ENCODE data around the gene ADARB2.

ADARB2 gene

GRCh38 chr10:1200866-1201807, 536.2 kb downstream of the ADARB2 start:
- peak overlapping the region; percentile 15 for H3K4me3 Mint-ChIP-seq
- no peaks in the 10 kb centered on the region for H3K9me3 Mint-ChIP-seq
- H3K27me3 Mint-ChIP-seq = no peaks in the 10 kb centered on the region
- H3K36me3 Mint-ChIP-seq = no peaks in the 10 kb centered on the region
- no peak overlapping the region for H3K27ac Mint-ChIP-seq
- H3K4me1 Mint-ChIP-seq = no peaks in the 10 kb centered on the region

GRCh38 chr10:1199897-1200721, 537.2 kb downstream of the ADARB2 start:
- no peaks in the 10 kb centered on the region for H3K36me3 Mint-ChIP-seq
- no peak overlapping the region for H3K4me3 Mint-ChIP-seq
- H3K9me3 Mint-ChIP-seq = no peaks in the 10 kb centered on the region

GRCh38 chr10:1199345-1199673, 538.0 kb downstream of the ADARB2 start:
- no peaks in the 10 kb centered on the region for H3K36me3 Mint-ChIP-seq
- no peaks in the 10 kb centered on the region for H3K27me3 Mint-ChIP-seq
- H3K4me3 Mint-ChIP-seq = no peak overlapping the region
- no peaks in the 10 kb centered on the region for H3K9me3 Mint-ChIP-seq
- H3K27ac Mint-ChIP-seq = no peak overlapping the region
- H3K4me1 Mint-ChIP-seq = peaks cover 4% of the 10 kb centered on the region

More at GRCh38 chr10:1199897-1200721, 537.2 kb downstream of the ADARB2 start:
- no peaks in the 10 kb centered on the region for H3K27me3 Mint-ChIP-seq
- H3K4me1 Mint-ChIP-seq = no peaks in the 10 kb centered on the region
- H3K27ac Mint-ChIP-seq = no peak overlapping the region

GRCh38 chr10:1198453-1199344, 538.6 kb downstream of the ADARB2 start:
- H3K27me3 Mint-ChIP-seq = no peaks in the 10 kb centered on the region
- peaks cover 10% of the 10 kb centered on the region for H3K4me1 Mint-ChIP-seq
- H3K36me3 Mint-ChIP-seq = no peaks in the 10 kb centered on the region
- no peak overlapping the region for H3K27ac Mint-ChIP-seq
- H3K4me3 Mint-ChIP-seq = no peak overlapping the region
- no peaks in the 10 kb centered on the region for H3K9me3 Mint-ChIP-seq

GRCh38 chr10:1197384-1197783, 539.9 kb downstream of the ADARB2 start:
- no peaks in the 10 kb centered on the region for H3K36me3 Mint-ChIP-seq
- H3K4me3 Mint-ChIP-seq = no peak overlapping the region
- no peak overlapping the region for H3K27ac Mint-ChIP-seq
- no peaks in the 10 kb centered on the region for H3K27me3 Mint-ChIP-seq
- H3K4me1 Mint-ChIP-seq = peaks cover 19% of the 10 kb centered on the region
- H3K9me3 Mint-ChIP-seq = no peaks in the 10 kb centered on the region

GRCh38 chr10:1196656-1197055, 540.7 kb downstream of the ADARB2 start:
- no peak overlapping the region for H3K4me3 Mint-ChIP-seq
- H3K27me3 Mint-ChIP-seq = no peaks in the 10 kb centered on the region
- H3K36me3 Mint-ChIP-seq = no peaks in the 10 kb centered on the region
- H3K27ac Mint-ChIP-seq = no peak overlapping the region
- H3K9me3 Mint-ChIP-seq = no peaks in the 10 kb centered on the region
- peaks cover 19% of the 10 kb centered on the region for H3K4me1 Mint-ChIP-seq

GRCh38 chr10:1195828-1196227, 541.5 kb downstream of the ADARB2 start:
- Mint-ChIP-seq H3K4me3 (no peak overlapping the region), H3K9me3 (no peaks in the 10 kb centered on the region), H3K36me3 (no peaks in the 10 kb centered on the region), H3K4me1 (peaks cover 19% of the 10 kb centered on the region), H3K27ac (no peak overlapping the region), H3K27me3 (no peaks in the 10 kb centered on the region)

- Mint-ChIP-seq H3K9me3 (no peaks in the 10 kb centered on the region), H3K27ac (peak overlapping the region; percentile 86), H3K36me3 (no peaks in the 10 kb centered on the region)
Measured at GRCh38 chr10:1194161-1194560, 543.2 kb downstream of the ADARB2 start.

GRCh38 chr10:1193561-1193960, 543.8 kb downstream of the ADARB2 start:
- H3K9me3 Mint-ChIP-seq = no peaks in the 10 kb centered on the region
- H3K4me1 Mint-ChIP-seq = peaks cover 19% of the 10 kb centered on the region
- no peaks in the 10 kb centered on the region for H3K27me3 Mint-ChIP-seq
- peak overlapping the region; percentile 53 for H3K4me3 Mint-ChIP-seq
- H3K27ac Mint-ChIP-seq = peak overlapping the region; percentile 86
- no peaks in the 10 kb centered on the region for H3K36me3 Mint-ChIP-seq

More at GRCh38 chr10:1194161-1194560, 543.2 kb downstream of the ADARB2 start:
- Mint-ChIP-seq H3K4me3 (peak overlapping the region; percentile 53), H3K4me1 (peaks cover 19% of the 10 kb centered on the region), H3K27me3 (no peaks in the 10 kb centered on the region)

- Mint-ChIP-seq H3K4me1 (peaks cover 19% of the 10 kb centered on the region), H3K36me3 (no peaks in the 10 kb centered on the region), H3K27me3 (no peaks in the 10 kb centered on the region), H3K9me3 (no peaks in the 10 kb centered on the region), H3K4me3 (no peak overlapping the region), H3K27ac (no peak overlapping the region)
Measured at GRCh38 chr10:1191752-1192151, 545.6 kb downstream of the ADARB2 start.

- peaks cover 19% of the 10 kb centered on the region for H3K4me1 Mint-ChIP-seq
- no peaks in the 10 kb centered on the region for H3K27me3 Mint-ChIP-seq
- no peaks in the 10 kb centered on the region for H3K36me3 Mint-ChIP-seq
- H3K4me3 Mint-ChIP-seq = no peak overlapping the region
- no peak overlapping the region for H3K27ac Mint-ChIP-seq
- no peaks in the 10 kb centered on the region for H3K9me3 Mint-ChIP-seq
Measured at GRCh38 chr10:1190791-1191490, 546.4 kb downstream of the ADARB2 start.

- Mint-ChIP-seq H3K4me3 (no peak overlapping the region), H3K27me3 (no peaks in the 10 kb centered on the region), H3K4me1 (peaks cover 19% of the 10 kb centered on the region), H3K9me3 (no peaks in the 10 kb centered on the region), H3K27ac (no peak overlapping the region), H3K36me3 (no peaks in the 10 kb centered on the region)
Measured at GRCh38 chr10:1190052-1190395, 547.3 kb downstream of the ADARB2 start.

- Mint-ChIP-seq H3K9me3 (no peaks in the 10 kb centered on the region), H3K36me3 (no peaks in the 10 kb centered on the region), H3K27me3 (no peaks in the 10 kb centered on the region), H3K27ac (no peak overlapping the region), H3K4me1 (peaks cover 16% of the 10 kb centered on the region), H3K4me3 (no peak overlapping the region)
Measured at GRCh38 chr10:1189166-1190051, 547.9 kb downstream of the ADARB2 start.

- Mint-ChIP-seq H3K27me3 (no peaks in the 10 kb centered on the region), H3K36me3 (no peaks in the 10 kb centered on the region), H3K4me3 (no peak overlapping the region), H3K4me1 (peaks cover 8% of the 10 kb centered on the region), H3K9me3 (no peaks in the 10 kb centered on the region), H3K27ac (no peak overlapping the region)
Measured at GRCh38 chr10:1188558-1189135, 548.7 kb downstream of the ADARB2 start.
